ENCODE results near the gene SOX13.

The SOX13 gene

DNA sequence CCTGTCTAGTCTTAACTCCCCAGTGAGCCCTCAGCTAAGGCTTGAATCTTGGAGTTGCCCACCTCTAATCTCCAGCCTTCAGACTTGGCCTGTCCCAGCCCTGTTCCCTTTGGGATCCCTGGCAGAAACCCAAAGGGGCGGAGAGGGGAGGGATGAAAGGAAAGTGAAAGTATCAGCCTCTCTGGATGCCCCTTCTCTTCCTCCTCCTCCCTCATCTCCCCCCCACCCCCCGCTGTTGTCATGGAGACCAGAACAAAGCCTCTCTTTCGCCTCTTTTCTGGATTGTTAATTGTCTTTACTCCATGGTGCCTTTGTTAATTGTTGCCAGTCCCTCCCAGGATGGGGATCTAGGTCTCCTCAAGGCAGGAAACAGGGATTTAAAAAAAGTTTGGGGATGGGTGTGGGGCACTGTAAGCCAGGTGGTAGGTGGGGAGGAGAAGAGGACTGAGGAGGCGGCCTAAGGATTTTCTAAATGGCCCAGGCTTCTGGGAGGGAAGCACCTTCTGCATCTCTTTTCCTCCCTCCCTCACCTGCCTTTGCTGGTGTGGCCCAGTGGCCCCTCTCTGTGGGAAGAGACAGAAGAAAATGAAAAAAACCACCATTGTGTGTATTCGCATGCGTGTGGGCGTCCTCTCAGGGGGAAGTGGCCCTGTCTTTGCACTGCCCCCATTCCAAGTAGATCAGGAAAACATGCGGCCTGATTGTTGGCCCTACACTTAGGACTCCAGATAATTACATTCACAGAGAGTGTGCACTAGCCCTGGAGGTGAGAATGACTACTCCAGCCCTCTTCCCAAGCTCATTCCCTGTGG lies 7.5 kb upstream of the SOX13 start:
- DNase-seq: no peak

DNA sequence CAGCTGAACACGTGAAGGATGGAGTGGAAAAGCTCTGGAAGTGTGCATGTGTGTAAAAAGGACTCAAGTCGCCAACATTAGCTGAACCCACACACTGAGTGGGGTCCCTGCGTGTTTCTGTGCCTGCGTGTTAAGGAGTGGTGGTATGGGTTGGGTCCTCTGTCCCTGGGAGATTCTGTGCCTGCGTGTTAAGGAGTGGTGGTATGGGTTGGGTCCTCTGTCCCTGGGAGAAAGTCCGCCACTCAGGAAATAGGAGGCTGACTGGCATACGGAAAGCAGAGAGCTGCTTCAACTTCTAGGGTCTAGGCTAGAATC lies 7.0 kb upstream of the SOX13 start:
- no peak for DNase-seq

DNA sequence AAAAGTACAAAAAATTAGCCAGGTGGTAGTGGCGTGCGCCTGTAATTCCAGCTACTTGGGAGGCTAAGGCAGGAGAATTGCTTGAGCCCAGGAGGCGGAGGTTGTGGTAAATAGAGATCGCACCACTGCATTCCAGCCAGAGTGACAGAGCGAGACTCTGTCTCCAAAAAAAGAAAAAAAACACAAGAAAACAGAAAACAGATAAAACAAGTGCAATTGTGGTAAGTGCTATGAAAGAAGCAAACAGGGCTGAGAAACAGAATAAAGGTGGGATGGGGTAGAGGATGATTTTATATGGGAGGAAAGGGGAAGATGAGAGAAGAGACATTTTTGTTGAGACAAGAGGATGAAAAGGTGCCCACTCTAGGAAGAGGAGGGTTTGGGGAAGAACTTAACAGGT lies 5.0 kb upstream of the SOX13 start:
- no peak for DNase-seq

DNA sequence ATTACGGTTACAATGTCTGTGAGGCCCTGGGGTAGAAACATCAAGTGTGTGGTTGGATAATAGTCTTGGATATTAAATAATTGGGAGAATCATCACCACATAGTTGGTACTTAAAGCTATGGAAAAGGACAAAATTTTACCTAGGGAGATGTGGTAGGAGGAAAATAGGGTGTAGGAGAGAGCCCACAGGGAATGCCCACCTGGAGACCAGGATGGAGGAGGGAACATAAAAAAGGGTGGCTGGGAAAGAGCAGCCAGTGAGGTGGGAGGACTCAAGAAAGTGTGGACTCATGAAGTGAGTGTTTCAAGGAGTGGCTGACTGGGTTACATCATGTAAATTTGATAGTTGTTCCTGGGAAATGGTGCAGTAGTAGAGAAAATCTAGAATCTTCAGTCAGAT lies 3.0 kb upstream of the SOX13 start:
- DNase-seq: no peak

DNA sequence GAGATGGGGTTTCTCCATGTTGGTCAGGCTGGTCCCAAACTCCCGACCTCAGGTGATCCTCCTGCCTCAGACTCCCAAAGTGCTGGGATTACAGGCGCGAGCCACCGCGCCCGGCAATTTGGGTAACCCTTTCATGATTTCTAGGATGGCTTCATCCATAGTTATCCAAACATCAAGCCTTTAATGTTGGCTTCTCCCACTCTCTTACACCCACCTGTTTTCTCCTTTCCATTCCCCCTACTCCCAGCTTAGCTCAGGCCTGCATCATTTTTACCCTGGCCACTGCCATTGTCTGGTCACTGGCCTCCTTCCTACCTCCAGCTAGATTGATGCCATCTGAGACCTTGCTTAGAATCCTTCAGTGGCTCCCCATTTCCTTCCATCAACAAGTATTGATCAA lies 2.0 kb upstream of the SOX13 start:
- DNase-seq: no peak

DNA sequence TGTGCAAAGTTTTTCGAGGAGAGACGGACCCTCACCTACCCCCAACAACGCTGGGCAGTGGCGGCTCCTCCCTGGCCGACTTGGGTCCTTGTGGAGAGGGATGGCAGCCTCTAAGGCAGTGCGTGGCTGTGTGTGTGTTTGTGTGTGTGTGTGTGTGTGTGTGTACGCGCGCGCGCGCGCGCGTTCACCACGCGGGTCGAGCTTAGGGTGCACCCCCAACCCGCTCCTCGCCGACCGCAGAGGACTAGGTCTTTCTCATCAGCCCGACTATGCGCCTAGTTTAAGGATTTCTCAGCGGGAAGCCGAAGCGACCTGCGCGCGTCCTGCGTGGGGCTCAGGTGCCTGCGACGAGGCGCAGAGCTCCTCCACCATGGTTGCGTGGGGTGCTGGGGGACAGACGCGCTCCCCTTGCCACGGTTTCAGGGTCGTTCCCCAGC lies 940 bp downstream of the SOX13 start:
- DNase-seq: no peak

DNA sequence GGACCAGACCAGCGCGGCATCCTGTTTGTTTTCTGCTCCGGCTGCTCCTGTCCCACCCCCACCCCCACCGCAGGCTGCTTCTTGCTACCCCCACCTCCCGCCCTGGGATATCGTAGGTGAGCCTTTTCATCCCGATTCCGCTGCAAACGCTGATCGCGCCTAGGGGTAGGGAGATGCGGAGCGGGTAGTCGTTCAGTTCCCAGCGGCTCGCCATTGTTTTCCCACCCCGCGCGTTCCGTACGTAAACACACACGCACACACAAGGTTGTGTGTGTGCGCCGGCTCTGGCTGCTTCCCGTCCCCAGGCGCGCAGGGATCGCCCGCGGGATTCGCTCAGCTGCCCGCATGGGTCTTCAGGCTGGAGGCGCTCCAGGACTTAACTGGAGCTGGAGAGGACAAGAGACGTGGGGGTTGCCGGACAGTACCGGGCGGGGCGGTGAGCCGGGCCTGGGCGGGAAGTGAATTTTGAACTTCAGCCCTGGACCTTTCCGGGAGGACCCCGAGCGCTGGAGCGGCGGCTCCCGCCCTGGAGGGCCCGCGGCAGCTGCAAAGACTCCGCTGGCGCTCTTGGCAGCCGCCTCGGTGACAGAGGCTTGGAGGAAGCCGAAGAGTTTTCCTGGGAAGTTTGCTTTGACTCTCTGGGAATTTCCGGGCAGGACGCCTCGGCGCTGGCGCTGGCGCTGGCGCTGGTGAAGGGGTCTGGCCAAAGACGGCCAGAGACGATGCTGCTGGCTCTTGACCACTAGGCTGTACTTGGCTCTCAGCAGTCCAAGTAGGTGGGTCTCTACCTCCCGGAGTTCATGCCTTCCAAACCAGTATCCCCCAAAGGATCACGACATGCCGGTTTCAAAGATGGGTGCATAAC lies 1.6 kb downstream of the SOX13 start:
- no peak for DNase-seq

DNA sequence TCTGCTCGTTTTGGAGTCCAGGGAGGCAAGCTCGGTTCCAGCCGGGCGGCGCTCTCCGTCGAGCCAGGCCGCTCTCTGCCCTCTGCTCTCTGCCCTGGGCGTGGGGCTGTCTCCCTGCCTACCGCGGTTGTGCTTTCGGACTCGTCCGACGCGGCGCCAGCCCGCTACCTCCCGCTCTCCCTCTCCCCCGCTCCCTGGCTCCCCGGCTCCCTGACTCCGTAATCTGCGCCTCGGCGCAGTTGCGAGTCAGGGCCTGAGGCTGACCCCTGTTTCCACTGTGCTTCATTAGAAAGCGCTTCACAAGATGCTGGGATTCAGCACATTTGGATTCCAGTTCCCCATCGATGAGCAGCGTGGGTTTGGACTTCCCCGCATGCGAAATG lies 2.2 kb downstream of the SOX13 start:
- no peak for DNase-seq

DNA sequence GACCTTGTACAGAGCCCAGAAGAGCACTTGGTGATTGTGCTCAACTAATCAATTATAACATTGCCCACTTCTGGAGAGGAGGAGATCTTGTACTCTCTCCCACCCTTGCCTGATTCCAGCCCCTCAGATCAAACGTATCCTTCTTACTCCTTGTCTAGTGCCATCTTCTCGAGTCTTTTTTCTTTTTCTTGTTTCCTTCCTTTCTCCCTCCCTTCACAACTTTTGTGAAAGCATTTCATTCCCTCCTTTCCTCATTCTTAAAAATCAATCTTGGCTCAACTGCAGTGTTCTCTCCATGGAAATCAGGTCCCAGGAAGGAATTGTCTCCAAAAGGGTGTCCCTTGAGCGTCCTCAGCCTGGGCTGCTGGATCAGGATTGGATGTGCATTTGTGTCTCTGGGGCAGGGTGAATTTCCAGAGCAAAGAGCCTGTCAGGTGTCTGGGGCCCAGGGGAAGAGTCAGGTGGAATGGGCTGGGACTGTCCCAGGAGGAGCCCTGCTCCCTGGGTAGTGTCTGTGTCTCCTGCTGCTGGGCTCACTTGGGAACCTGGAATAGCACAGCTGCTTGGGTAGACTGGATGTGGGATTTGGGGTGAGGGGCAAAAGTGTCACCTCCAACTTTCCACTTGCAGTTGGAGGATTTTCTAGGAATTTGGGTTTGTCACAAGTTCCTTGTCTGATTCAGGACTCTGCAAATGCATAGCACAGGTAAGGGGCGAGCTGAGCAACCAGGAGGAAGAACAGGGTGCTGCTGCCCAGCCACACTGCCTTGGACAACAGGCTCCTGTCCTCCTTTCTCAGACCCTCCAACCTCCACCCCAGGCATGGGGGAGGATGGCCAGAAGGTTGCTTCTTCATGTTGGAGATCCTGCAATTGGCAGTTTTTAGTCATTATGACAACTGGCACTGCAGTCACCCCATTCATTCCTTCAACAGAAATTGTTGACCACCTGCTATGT lies 3.3 kb downstream of the SOX13 start:
- no peak for DNase-seq

DNA sequence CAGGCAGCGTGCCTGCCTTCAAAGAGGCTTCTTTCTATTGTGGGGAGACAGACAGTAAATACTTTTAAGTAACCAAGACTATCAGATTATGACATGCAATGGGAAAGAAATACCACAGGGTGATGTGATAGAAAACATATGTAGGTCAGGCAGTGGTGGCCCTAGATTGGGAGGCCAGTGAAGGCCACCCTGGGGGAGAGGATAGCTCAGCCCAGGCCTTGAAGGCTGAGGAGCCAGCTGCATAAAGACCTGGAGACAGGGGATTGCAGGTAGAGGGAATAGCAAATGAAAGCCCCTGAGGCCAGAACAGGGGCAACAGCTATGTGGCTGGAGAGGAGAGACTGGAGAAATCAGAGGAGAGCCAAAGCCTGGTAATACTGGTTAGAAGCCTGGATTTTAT lies 4.0 kb downstream of the SOX13 start:
- DNase-seq: no peak

DNA sequence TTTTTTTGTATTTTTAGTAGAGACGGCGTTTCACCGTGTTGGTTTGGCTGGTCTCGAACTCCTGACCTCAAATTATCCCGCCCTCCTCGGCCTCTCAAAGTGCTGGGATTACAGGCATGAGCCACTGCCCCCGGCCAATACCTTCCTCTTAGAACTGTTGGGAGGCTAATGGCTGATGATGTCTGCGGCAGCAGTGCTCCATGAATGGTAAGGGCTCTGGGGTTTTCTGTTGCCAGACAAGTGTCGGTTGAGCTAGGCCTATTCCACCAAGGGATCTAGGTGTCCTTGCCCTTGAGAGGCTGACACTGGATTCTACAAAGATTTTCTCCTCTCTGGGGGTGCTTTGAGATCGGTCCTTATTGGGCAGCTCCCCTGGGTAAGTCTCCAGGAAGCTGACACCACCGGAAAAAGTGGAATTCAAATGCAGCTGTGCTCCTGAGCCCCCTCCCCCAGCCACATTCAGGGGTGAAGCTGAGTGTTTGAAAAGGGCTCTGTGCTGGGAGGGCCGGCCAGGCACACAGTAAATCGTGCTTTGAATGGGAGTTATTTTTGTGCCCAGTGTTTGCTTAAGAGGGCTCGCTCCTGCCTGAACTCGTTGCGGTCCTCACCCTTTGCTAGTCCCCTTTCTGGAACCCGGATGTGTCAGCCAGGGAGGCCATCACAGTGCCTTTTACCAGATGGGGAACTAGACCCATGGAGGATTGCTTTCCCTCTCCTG lies 5.2 kb downstream of the SOX13 start:
- no peak for DNase-seq

DNA sequence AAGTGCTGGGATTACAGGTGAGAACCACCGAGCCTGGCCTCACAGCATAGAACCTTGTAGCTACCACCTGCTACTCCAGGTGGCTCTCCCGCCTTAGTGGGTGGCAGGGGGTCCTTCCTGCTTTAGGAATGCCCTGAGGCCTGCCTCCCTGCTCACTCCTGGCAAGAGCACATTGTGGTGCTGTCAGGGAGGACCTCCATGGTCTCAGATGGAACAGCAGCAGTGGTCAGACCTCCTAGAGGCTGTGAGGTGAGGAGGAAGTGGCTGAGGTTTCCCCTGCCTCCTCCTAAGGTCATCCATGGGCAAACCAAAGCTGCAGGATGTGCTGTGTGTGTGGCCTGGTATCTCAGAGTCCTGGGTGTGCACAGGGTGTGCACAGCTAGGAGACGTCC lies 6.7 kb downstream of the SOX13 start:
- DNase-seq: no peak

DNA sequence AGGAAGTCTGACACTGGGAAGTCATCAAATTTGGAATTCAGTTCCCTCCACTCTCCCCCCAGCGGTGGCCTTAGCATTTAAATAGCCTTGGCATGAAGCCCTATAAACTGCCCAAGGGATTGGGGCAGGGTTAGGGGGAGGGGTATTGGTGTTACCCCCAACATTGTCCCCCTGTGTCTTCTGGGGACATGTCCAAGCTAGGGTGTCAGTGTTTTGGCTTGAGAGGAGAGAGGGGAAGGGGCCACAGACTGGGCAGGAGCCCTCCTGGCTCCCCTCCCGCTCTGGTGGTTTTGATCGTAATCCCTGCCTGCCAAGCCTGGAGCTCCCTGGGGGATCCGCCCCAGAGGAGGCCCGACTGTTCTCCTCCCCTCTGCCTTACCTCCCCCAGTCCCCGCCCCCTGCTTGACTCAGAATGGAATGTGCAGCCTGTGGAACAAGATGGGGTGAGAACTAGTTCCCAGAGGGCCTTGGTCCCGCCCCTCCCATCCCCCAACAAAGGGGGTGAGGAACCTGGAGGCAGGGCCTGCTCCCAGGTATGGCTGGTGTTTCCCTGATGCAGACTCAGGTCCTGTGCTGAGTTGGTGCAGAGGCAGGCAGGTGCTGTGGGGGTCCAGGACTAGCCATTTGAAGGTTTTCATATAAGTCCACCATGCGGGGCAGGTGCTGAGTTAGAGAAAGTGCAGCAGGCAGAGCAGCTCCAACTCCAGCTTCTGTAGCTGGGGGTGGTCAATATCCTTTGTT lies 7.4 kb downstream of the SOX13 start:
- no peak for DNase-seq

DNA sequence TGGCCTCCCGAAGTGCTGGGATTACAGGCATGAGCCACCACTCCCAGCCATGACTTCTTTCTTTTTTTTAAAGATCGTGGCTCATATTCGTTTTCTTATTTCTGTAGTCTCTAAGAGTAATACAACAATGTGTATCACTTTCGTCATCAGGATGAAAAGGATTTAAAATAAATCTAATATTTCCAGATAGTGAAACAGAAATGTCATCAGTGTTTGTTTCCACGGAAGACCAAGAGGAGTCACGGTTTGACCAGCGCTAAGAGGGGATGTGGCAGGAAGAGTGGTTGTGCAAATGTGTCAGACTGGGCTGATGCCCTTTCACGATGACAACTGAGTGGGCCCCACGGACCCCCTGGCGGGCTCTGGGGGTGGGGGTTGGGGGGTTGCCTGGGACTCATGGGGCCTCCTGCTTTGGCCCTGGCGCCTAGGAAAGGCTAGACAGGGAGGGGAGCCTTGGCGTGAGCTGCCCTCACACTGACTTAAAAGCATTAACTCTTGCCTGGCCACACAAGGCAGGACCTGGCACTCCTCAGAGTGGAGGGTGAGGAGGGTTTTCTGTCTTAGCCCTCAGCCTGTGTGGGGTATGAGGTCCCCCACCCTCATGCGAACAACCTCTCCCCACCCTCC lies 8.4 kb downstream of the SOX13 start:
- DNase-seq: no peak

DNA sequence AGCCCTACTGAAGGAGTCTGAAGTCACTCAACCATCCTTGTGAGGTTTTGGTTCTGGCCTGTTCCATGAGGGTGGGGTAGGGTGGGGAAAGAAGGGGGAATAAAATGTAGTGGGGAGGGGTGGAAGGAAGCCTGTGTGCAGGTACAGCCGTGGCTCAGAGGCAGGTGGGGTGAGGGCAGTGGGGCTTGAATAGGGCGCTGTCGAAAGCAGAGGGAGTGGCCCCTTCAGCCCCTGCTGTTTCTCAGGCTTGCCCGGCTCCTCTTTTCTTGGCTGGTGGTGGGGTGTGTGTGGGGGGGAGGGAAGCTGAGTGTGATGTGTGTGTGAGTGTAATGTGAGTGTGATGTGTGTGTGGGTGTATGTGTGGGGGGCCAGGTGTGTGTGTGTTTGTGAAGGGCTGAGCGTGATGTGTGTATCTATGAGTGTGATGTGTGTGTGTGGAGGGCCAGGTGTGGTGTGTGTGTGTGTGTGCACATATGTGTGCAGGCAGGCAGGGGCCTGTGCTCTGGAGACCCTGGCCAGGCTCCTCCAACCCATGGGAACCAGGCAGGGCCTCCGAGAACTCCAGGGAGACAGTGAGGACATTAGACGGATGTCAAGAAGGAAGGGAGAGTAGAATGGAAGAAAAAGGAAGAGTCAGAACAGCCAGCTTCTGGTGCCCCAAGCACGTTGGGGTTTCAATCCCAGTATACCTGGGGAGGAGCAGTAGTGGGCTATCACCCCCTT lies 9.0 kb downstream of the SOX13 start:
- no peak for DNase-seq

DNA sequence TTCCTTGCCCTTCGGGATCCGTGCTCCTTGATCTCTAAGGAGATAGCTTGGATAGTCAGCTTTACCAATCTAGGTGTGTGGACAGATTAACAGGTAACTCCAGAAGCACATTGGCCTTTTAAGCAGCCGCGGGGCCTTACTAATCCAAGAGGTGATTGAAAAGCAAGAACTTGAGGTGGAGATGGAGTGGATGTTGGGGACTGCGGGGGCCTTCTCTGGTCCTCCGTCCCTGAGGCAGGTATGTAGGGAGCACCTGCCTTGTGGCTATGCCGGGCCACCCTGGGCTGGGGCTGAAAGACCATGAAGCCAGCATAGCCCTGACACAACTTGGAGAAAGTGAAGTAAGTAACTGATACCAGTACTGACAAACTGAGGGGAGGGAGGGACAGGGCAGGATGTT lies 10.6 kb downstream of the SOX13 start:
- no peak for DNase-seq

DNA sequence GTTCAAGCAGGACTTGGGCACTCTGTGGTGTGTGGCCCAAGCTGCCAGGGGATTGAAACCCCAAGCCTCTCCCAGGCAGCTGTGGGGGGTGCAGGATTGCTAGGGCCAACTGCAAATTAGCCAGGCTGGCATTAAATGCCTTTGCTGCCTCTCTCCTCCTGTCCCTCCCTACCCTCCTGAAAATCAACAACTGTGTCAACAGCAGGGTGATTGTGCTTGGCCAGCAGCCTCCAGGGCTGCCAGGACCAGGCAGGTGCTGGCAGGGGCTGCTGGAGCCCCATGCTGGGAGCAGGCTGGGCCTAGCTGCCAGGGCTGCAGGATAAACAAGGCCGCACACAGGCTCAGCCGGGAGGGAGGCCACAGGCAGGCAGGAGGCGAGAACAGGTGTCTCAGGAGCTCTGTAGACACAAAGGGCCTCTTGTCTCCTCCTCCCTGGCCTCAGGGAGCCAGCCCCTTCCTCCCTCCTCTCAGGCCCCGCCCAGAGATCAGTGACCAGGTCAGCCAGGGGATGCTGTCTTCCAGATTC lies 11.4 kb downstream of the SOX13 start:
- DNase-seq: no peak

DNA sequence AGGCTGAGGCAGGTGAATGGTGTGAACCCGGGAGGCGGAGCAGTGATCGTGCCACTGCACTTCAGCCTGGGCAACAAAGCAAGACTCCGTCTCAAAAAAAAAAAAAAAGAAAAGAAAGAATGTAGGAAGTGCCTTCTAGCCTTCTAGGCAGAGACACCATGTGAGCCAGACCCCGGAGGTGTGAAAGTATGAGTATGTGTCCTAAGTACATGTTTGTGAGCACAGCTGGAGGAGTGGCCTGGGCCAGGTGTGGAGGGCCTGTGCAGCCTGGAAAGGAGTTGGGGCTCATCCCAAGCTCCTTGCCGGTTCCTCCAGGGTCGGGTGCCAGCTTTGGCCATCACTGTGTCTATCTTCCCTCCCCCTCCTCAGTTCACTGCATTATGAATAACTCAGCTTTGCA lies 13.0 kb downstream of the SOX13 start:
- no peak for DNase-seq

DNA sequence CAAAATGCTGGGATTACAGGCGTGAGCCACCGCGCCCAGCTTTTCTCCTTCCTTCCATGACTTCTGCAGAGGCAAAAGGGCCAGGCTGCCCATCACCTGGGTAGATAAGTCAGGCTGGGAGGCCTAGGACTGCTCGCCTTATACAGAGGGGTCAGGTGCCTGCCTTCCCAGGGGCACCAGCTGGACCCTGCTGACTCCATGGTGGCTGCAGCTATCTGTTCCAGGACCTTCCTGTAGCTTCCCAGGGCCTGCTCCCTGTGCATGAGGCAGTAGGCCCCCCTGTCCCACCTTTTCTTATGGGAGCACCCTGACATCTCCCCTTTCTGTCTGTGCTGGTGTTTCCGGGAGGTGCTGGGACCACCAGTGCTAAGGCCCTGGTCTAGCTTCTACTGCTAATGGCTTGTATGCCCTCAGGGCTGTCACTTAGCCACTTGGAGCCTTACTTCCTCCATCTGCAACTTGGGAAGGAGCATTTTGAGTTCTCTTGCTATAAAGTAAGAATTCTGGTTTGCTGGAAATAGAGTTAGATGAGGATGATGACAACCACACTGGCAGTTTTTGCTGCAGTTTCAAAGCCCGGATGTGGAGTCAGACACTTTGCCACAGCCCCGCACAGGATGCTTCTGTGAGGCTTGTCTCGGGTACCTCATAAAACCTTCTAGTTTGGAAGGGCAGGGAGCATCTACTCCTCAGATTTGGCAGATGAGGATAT lies 14.4 kb downstream of the SOX13 start:
- no peak for DNase-seq
